Activated T-cell treated with anti-CD3 and anti-CD28 coated beads for 48 hours (primary cell): ENCODE measurements around the gene TCERG1.

Experiments used
- DNase-seq: peaks from one replicate; pipeline ENCODE4 v3.0.0-alpha.2; 2020; ENCODE audit warnings: low read depth

Gene TCERG1

DNA sequence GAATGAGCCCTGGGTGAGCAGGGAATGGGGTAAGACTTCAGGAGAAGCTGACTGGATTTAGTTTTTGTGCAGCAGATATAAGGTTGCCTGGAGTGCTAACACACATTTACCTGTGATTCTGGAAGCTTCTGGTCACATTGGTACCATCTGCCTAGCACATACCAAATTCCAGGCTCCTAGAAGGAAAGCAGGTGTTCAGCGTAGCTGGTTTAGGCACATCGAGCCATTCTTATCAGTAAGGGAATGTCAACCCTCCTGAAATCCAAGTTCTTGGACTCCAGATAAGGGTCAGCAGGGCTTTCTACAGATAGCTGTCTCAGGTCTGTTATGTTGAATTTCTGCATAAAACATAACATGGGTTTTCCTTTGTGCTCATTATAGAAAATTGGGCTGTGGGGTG lies 10.3 kb downstream of the TCERG1 start:
- no peak for DNase-seq

DNA sequence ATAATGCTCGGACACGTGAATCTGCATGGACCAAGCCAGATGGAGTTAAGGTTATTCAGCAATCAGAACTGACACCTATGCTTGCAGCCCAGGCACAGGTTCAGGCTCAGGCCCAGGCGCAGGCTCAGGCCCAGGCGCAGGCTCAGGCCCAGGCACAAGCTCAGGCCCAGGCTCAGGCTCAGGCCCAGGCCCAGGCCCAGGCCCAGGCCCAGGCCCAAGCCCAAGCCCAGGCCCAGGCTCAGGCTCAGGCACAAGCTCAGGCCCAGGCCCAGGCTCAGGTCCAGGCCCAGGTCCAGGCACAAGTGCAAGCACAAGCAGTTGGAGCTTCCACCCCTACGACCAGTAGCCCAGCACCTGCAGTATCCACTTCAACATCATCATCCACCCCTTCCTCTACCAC lies 11.8 kb downstream of the TCERG1 start:
- DNase-seq: no peak

DNA sequence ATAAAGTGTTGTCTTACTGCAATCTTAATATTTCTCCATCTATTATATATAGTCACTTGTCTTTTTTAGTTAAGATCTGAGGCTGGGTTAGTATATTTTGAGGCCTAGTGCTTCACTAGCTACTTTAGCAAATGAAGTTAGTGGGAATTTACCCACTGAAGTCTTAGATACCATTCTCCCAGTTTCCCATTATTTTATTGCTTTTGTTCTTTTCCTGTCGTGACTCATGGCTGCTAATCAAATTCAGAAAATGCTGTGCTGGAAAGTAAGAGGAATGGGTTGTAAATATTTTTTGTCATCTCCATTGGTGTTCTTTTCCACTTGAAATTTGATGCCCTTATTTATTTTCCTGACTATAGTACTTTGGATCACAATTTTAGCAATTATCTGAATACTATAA lies 14.2 kb downstream of the TCERG1 start:
- DNase-seq: no peak

DNA sequence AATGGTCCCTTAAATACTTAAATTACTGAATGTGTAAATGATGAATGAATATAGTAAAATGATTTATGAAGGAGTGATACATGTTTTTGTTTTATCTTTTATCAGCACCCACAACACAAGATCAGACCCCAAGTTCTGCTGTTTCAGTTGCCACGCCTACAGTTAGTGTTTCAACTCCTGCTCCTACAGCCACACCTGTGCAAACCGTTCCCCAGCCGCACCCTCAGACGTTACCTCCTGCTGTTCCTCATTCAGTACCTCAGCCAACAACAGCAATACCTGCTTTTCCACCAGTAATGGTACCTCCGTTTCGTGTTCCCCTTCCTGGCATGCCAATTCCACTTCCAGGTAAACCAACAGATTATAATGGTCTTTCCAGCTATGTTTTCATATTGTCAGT lies 16.3 kb downstream of the TCERG1 start:
- DNase-seq: no peak

DNA sequence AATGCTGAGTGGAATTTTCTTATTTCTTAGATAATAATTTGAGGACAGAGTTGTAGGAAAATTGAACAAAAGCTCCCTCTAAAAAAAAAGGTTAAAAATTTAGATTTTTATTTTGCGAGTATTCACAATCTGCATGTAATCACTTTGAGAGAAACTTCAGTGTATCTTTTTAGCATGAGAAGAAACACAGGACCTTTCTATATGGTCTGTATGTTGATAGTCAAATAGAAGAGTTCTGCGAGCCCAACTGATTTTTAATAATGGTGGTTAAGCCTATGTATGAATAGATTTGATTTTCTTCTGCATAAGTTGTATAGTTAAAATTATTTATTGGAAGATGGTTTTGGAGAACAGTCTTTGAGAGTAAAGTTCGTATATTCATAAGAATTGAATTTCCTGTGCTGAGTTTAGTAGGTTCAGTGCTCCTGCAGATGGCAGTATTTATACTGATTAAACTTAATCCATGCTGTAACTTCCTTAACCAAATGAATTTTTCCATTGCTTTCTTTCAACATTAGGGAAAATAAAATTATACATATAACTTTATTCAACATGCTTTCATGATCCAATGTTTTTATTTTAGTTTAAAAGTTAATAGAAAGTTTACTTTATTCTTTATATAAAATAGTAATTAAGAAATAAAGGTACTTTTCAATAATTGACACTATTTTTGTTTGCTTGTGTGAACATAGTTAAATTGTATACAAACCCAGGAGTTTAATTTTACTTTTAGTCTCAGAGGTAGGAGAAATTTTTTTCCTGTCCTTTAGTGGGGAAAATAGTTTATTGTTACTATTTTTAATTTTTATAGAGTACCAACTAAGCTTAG lies 19.6 kb downstream of the TCERG1 start:
- no peak for DNase-seq

DNA sequence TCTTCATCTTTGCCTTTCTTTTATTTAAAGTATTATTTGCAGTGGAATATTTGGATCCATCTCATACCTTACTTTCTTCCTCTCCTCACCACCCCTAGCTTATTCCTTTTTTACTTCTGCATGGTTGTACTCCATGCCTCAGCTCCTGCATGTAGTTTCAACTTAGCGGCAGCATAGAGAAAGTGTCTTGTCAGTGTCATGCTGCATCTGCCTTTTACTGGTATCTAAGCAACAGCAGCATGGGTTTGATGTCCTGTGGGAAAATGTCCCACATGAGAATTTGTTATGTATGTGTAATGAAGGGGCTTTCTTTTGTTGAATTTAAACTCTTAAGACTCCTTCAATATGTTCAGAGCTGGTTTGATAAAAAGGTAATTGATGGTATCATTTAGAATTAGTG lies 20.6 kb downstream of the TCERG1 start:
- no peak for DNase-seq

DNA sequence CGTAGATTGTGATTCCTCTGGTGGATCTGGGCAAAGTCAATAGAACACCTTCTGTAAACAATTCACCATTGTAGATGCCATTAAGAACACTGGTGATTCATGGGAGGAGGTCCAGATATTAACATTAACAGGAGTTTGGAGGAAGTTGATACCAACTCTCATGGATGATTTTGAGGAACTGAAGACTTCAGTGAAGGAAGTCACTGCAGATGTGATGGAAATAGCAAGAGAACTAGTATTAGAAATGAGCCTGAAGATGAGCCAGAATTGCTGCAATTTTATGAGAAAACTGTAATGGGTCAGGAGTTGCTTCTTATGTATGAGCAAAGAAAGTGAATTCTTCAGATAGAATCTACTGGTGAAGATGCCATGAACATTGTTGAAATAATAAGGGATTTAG lies 26.9 kb downstream of the TCERG1 start:
- DNase-seq: no peak

DNA sequence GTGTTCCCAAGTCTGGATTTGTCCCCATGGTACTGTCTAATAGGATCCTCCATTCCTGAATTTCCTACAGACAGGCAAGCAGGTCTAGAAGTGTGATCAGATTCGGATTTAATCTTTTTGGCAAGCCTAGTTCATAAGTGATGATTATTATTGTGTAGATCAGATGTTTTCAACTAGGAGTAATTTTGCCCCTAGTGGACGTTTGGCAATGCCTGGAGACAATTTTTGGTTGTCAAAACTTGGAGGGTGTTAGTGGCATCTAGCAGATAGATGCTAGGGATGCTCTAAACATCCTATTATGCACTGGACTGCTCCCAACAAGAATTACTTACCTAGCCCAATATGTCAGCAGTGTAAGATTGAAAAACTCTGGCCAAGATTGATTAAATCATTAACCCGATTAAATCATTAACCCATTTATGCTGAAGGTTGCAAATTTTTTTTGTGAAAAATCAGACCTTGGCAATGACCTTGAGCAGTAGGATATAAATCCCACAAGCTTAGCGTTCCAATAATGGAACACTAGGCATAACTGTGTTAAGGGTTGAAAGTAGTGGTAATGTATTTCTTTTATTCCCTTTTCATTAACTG lies 28.2 kb downstream of the TCERG1 start:
- no peak for DNase-seq

DNA sequence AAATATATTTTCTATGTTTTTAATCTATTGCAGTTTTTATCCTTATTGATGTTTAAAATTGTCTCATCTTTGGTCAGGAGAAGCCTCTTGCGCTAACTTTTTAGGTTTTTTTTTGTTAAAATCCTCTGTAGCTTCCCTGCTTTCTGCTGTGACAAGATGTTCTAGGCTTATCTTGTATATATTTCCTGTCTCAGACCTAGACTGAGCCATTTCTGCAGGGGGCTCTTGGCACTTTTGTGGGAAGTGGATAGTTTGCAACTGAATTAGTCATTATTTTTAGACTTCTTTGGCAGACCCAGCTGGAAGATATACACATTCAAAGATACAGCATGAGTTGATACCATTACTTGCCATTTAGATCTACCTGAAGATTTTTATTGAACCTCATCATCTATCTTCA lies 28.8 kb downstream of the TCERG1 start:
- DNase-seq: no peak

DNA sequence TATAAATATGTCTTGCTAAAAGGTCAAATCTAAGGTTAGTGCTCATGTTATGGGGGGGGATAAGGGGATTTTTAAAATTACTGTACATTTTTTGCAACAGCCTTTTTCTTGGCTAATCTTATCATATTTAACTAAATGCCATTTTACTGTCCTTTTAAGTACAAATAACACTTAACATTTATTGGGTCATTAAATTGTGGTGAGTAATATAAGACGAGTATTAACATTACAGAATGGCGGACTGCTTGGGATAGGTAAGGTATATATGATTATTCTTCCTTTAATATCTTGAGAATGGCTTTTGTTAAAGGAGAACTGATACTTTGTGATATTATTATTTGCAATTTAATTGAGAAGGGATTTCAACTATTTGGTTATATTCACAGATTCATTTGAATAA lies 35.6 kb downstream of the TCERG1 start:
- DNase-seq: no peak

DNA sequence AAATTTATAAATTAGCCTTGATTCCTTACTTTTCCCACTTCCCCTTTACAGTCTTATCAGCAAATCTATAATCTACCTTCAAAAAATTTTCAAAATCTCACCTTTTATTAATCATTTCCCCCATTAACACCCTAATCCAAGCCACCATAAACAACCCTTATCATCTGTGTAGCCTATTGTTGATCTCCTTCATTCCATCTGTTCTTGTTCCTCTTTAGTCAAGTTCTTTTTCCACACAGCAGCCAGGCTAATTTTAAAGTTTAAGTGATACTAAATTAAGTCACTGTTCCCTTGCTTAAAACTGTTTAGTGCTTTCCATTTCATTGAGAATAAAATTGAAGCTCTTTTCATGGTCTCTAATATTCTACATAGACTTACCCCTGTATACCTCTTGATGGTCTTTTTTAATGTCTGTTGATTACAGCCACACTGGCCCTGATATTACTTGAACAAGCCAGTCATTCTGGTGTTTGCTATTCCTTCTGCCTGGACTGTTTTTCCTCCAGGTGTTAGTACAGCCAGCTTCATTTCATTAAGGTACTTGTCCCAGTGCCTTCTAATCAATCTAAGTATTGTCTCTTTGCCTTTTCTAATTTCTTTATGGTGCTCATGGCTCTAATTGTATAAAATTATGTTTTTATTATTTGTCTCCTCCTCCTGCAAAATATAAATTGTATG lies 37.7 kb downstream of the TCERG1 start:
- no peak for DNase-seq

DNA sequence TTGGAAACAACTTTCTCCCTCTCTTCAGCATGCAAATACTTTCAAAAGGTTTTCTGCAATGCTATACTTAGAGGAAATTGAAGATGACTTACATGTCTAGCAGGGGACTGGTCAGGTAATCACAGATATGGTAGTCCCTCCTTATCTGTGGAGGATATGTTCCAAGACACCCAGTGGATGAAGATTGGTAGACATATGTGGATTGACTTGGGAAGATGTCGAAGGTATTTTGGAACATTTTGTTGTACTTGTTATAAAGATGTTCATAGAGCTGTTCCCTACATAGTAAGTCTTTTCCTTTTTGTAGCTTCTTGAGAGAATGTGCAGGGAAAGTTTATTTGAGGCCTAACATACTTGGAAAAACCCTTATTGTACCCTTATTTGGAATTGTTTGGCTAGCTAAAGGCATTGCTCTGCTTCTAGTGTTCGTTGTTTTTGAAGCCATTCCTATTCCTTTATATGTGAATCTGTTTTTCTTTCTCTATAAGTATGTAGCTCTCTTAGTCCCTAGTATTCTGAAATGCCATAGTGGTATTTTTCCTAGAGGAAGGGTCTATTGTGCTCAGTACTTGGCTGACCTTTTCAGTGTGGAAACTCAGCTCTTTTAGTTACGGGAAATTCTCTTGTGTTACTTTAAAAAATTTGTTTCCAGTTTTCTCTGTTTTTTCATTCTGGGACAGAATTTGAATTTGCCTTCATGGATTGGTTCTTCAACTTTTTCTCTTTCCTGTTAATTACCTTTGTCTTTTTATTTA lies 43.1 kb downstream of the TCERG1 start:
- no peak for DNase-seq

DNA sequence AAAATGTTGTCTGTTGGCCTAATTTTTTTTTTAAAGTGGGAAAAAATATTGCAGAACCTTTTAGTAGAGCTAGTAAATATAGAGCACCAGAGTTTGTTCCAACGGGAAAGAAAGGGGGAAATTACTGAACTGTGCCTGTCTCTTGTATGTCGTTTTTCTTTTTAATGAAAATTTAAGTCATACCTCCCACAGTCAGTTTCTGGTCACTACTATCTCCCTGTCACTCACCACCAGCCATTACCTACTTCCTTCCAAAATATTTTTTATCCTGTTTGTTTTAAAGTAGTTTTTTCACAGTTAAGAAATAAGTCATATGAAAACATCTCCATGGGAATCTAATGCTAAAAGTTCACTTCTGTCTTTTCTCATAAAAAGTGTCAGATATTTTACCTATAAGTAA lies 47.5 kb downstream of the TCERG1 start:
- no peak for DNase-seq

DNA sequence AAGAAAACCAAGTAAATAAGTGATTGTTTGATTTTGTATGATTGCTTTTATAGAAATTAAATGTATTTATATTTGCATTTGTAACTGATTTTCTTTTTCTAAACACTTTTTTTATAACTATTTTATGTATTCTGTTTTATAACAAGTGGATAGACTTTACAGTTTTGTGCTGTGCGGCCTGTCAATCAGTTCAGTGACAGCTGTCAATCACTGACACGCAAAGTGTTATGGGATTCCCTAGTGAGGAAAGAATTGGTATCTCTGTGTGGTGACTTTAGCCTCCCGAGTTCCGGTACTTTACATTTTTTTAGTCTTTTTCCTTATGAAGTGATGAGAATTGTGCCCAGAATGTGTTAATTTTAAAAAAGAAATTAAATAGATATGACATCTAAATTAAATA lies 52.5 kb downstream of the TCERG1 start:
- no peak for DNase-seq

DNA sequence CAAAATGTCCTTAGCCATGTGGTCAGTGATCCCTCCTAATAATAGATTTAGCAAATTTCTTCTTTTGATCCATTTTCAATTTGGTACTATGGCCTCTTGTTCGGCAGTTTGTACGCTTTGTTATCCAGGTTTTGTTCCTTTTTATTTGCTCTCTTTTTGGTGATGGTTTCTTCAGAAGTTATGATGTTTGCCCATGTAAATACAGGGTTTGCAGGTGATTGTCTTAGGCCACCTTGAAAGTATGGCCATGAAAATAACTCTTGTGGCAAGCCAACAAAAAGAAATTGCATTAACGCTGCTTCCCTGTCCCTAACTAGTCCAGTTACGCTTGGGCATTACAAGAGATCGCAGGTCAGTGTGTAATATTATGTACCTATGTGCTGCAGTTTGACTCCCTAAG lies 60.3 kb downstream of the TCERG1 start:
- DNase-seq: no peak

DNA sequence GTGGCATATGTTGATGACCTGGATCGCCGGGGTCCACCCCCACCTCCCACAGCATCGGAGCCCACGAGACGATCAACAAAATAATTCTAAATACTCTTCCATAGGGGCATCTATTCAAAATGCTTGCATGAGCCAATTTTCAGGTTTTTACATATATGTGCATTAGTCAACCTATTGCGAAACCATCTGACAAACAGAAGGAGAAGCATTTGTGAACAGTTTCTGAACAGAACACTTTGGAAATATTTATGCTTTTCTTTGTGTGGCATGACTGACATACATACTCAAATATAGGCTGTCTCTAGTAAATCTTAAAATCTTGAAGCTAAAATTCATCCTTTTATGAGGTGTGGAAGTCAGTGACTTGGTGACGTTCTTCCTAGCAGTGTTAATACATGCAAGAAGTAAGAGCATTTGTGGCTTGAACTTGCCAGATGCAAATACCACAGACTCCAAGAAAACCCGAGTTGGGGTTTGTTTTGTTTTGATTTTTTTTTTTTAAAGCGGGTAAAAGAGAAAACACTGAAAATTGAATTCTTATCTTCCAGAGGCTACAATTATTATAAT lies 63.5 kb downstream of the TCERG1 start:
- DNase-seq: no peak

DNA sequence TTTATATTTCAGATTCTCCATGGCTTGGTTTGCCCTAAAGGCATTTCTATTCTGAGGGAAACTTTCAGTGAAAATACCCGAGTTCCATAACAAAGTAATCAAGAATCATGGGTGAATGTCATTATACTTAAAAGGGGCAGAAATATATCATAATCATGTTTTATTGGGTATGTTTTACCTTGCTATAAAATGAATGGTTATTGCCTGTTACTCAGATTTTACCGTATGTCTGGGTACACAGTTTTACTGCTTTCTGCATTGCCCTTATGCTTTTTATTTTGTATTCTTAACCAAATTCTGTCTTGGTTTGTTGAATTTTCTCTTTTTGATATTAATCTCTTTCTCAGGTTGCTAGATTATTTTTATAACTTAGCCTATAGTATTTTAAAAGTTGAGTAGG lies 66.3 kb downstream of the TCERG1 start:
- DNase-seq: no peak

DNA sequence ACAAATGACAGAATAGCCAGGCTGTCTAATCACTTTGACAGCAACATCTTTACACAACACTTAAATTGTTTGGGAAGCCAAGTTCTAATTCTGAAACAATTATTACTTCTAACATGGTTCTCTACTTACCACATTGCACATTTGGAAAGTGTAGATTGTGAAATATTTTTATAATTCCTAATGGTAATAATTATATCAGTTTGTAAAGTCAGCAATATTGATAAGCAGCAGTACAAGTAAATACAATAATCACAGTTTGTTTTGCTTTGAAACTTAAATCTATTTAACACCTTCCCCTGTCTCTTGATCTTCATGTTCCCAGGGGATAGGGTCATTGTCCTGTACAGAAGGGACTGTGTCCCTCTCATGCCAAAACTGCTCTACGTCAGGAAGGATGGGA lies 67.4 kb downstream of the TCERG1 start:
- DNase-seq: no peak

DNA sequence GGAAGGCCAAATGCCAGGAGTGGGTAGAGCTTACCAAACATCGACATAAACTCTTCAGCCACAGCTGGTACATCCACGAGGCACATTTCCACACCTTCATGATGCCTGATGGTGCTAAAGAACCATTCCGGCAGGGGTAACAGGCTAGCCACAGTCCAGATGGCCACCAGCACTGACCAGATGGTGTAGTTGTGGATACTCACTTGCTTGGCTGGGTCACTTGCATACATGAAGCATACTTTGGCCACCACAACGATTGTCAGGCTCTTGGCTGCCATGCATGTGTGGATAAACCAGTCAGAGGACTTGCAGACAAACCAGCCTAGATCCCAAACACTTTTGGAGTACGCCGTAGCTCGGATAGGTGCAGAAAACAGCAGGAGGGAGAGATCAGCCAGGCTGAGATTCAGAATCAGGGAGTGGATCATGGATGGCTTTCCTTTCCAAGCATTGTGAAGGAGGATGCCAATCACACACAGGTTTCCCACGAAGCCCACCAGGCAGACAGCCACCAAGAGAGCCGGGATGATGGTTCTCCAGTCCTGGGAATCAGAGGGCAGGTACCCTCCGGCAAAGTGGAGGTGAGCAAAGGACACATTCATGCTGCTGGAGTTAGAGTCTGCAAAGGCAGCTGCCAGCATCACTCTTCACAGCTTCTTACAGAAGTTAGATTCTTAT lies 68.5 kb downstream of the TCERG1 start:
- DNase-seq: no peak

DNA sequence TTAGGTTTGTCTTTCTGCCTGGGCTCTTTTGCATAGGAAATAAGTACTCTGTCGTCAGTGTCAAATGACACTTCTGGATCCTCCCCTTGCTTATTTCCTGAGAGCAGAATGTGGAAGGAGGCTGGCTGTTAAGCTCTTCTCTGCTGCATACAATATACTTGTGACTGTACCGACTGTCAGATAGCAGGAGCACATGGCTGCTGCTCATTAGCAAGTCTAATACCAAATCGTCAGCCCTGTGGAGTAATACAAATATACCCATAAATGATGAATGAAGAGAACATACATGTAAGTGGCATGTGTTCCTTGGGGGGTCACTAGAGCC lies 69.0 kb downstream of the TCERG1 start, which contains the start of gene GPR151:
Gene GPR151, minus strand, starts transcription at position 40 of the 325 bp plus-strand sequence. CDS start 77 bp downstream, outside the sequence.
- DNase-seq: no peak

DNA sequence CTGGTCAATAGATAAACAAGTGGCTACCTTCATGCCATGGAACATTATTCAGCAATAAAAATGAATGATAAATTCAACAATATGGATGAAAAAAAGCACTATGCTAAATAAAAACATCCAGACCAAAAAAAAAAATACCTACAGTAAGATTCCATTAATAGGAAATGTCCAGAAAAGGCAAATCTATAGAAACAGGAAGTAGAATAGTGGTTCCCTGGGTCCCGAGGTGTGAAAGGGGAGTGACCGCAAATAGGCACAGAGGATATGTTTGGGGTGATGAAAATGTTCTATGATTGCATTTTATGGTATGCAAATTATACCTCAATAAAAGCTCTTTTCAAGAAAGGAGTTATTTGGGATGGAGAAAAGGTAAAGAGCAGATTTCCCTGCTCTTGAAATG lies 72.4 kb downstream of the TCERG1 start:
- DNase-seq: no peak

DNA sequence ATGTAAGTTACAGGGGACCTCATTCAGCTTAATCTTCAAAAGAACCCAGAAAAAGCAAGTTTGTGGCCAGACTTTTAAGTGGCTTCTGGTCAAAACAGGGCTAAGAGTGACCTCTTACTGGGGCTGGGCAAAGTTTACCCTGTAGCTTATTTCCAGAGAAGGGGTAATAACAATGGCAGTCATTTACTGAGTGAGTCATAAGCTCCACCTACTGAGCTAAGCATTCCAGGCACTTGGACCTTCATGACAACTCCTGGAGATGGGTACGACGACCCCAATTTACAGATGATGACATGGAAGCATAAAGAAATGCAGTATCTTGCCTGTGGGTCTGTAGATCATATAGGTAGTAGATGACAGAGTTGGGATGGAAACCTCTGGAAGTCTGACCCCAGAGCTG lies 73.6 kb downstream of the TCERG1 start:
- DNase-seq: no peak
